GM15510 (cell line): Measurements from ENCODE around the gene MYO1D.

ENCODE experiments used
- POLR2A ChIP-seq: IDR thresholded peaks from 3 replicates; pipeline ENCODE4 v1.6.1; 2011; ENCODE audit warnings: borderline replicate concordance; ENCODE audit not compliant: insufficient read length; ENCODE audit errors: extremely low read depth

MYO1D gene

DNA sequence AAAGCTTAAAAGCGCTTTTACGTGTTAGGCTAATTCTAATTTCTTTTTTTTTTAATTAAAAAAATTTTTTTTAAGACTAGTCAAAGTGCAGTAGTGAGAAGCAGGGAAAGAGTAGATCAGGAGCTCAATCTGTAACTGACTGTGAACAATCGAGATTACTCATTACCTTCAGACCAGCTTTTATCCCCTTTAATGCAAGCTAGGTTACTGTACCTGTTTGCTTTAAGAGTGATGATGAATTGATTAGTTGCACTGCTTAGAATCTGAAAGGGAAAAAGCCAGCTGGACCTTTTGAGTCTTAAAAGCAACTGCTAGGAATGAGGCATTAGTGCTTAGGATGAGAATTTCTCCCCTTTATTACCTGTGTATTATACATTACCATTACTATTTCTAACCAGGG, 413.6 kb downstream of the MYO1D start:
- no peak for TF ChIP-seq POLR2A

DNA sequence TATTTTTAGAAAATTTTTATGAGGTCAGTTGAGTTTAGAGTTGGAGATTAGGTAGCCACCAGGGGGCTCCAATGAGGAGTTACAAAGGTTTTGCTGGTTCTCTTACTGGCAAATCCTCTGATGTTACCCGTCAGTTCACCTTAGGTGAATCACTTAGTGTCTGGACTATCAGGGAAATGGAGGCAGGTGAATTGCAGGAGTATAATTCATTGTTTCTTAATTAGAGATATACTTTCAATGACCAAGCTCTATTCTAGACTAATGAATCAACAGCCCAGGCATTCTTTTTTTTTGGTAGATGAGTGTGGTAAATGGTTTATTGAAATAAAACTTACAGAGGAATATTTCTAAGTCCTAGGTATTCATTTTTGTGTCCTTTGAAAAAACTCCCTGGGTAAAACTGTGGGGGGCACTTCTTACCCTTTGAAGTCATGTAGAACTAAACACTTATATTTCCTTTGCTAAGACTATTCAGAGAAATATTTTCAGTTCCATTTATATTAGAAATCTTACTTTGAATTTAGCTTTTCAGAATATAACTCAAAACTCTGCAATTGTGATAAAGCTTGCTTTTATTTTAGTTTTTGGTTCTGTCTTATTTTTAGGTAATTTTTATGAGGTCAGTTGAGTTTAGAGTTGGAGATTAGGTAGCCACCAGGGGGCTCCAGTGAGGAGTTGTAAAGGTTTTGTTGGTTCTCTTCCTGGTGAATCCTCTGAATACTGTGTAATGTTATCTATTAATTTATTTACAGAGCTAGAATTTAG, 414.9 kb downstream of the MYO1D start:
- TF ChIP-seq POLR2A = no peak

DNA sequence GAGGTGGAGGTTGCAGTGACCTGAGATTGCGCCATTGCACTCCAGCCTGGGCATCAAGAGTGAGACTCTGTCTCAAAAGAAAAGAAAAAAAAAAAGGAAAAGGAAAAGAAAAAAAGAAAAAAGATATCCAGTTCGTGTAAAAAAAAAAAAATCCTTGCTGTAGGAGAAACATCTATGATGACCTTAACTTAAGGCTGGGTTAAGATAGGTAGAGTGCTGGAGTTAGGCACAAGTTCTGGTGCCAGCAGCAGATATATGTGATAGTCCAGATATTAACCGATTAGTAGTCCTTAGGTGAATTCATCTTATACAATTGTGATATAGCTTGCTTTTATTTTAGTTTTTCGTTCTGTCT, 415.4 kb downstream of the MYO1D start:
- TF ChIP-seq POLR2A = no peak

DNA sequence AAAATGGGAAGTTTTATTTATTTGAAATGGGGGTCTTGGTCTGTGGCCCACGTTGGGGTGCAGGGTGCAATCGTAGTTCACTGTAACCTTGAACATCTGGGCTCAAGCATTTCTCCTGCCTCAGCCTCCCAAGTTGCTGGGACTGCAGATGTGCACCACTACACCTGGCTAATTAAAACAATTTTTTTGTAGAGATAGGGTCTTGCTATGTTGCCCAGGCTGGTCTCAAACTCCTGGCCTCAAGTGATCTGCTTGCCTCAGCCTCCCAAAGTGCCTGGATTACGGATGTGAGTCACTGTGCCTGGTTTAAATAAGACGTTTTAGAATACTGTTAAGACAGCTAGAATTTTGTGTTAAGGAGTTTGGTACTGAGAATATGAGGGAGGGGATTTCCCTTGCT, 416.9 kb downstream of the MYO1D start:
- TF ChIP-seq POLR2A = no peak

DNA sequence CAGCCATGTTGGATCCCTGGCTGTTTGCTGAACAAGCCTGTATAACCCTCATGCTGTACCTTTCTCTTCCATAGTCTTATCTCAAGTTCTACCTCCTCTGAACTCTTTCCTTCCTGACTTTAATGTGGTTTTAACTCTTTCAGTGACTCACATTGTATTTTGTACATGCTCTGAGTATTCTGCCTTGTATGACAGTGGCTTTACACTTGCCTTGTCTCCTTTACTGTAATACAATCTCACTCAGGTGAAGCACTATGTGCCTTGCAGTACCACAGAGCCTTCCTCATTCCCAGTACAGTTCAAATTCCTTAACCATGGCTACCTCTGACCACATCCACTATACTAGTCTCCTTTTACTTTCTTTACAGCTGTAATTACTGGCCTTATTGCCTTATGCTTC, 418.6 kb downstream of the MYO1D start:
- TF ChIP-seq POLR2A = no peak

DNA sequence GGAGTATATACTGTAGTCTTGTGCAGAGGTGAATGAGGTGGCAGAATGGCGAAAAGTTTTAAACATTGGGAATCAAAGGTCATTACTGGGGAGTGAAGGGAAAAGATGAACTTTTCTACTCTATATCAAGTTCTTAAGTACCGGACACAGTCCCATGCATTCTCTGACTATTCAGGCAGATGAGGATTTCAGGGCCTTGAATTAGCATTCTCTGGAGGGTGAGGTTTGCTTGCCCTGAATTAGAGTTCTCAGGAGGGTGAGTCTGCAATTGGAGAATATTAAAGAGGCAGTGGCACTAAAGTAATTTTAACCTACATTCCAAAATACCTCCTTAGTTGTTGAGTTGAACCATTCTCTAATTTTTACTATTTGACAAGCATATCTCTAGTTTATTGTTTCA, 423.6 kb downstream of the MYO1D start:
- no peak for TF ChIP-seq POLR2A

DNA sequence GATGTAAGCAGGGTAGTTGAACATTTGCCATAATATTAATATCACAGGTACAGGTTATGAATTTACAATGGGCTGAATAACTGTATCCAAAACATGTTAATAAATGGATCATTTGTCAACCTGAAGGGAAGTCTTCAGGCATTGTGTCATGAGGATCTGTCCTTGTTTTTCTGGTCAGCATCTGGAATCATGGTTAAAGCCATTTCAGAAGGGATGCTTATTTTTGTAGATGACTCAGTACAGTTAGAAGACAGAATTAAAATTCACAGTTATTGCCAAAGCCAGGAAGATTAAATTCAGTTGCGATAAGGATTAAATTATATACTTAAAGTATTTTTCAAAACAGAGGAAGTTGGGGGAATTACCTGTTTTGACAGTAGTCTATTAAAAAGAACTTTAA, 424.6 kb downstream of the MYO1D start:
- no peak for TF ChIP-seq POLR2A

DNA sequence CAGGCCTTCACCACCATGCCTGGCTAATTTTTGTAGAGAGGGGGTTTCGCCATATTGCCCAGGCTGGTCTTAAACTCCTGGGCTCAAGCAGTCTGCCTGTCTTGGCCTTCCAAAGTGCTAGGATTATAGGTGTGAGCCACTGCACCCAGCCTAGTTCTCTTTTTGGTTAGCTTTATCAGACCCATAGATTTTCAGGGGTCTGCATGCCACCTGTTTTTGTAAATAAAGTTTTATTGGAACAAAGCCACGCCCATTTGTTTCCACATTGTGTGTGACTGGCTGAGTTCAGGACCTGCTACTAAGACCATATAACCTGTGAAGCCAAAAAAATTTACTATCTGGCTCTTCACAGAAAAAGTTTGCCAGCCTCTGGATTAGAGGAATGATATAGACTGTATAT, 425.0 kb downstream of the MYO1D start:
- no peak for TF ChIP-seq POLR2A

DNA sequence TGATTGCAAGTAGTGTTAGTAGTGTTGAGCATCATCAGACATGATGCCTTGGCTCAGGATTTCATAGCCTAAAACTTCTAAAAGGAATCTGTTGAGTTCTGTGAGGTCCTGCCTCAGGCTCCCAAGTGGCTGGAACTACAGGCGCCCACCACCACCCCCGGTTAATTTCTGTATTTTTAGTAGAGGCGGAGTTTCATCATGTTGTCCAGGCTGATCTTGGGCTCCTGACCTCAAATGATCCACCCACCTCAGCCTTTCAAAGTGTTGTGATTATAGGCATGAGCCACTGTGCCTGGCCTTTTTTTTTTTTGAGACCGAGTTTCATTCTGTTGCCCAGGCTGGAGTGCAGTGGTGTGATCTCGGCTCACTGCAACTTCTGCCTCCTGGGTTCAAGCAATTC, 427.0 kb downstream of the MYO1D start:
- no peak for TF ChIP-seq POLR2A

DNA sequence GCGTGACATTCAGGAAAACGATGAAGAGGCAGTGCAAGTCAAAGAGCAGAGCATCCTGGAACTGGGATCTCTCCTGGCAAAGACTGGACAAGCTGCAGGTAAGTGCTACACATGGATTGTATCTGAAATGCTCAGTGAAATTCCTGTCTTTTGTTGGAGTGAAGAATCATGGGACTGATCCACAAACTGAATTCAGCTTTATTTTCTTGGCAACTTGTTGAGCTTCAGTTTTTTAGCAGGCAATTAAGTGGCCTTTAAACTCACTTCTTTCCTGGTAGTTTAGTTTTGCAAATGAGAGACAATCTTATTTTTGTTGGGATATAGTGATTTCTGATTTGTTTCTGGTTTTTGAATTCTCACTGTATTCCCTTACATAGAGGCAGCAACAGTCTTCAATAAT, 430.0 kb downstream of the MYO1D start:
- no peak for TF ChIP-seq POLR2A

DNA sequence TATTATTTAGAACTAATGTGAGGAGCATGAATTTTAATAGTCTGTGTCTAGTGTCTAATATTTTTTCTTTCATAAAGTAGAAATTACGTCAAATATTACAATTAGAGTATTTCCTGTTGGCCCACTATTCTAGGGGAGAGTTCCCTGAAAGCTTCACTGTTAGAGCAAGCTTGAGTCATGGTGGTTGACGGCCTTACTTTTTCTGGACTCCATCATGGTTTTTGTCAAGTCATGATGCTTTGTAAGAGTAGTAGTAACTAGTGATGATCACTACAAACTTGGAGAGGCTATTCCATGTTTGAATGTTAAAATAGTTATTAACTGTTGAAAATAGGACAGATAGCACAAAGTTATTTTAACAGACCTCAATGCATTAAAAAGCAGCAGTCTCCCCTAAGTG, 431.0 kb downstream of the MYO1D start:
- TF ChIP-seq POLR2A = no peak

DNA sequence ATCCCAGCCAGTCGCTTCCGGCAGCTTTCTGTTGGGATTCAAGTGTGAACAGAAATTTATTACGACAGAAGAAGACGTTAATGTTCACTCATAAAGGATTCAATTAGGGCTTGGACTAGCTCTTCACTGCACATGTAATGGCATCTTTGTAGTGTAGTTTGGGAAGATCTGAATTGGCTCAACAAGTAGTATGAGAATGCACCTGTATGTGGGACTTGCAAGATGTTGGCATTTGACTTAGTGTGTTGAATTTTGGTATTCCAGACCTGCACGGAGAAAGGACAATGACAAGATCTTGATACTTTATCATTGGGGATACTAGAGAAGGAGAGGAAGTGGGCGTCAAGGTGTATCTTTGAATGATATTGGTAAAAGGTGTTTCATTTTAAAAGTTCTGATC, 431.4 kb downstream of the MYO1D start:
- TF ChIP-seq POLR2A = no peak

DNA sequence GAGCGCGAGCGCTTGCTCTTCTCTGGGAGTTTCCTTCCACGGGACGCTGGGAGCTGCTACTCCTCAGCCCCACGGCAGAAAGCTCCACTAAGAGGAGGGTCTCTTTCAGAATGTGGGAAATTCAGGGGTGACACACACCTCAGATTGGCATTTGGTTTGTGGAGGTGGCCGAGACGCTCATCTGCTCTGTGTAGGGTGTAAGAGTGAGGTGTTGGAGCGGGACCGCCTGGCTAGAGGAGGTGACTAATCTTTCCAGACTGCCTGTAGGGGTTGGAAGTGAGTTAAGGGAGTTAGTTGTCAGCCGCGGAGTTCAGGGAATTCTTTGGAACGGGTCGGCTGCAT, 431.9 kb downstream of the MYO1D start:
- no peak for TF ChIP-seq POLR2A

DNA sequence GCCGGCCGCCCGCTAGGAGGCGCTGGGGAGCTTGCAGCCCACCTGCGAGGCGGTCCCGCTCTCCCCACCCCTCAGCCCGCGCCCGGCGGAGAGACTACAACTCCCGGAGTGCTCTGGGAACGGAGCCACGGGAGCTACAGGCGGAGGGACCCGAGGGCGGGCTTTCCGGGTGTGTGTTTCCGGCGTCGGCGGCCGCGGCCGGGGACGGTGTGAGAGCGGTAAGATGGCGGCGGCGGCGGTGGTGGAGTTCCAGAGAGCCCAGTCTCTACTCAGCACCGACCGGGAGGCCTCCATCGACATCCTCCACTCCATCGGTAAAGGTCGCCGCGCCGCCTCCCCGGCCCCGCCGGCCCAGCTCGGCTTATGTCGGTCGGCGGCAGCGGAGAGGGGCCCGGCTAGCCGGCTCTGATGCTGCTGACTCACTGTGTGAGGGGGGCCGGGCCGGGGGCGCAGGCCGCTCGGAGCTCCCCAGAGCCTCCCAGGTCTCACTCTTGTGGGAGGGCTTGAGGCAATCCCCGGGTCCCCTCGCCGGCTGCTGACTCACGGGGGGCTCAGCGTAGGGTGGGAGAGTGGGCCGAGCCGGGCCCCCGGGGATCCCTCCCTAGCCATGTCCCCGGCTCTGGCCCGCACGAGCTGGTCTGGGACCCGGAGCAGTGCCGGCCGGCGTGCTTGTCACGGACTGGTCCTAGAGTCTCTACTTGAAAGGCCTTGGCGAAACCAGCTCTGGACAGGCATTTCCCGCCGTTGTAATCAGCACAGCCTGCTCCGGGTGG, 432.4 kb downstream of the MYO1D start, which contains the start of gene PSMD11:
Gene PSMD11, plus strand, starts transcription at position 210 of the 773 bp plus-strand sequence. Its CDS starts 14 bp downstream, at position 224.
- TF ChIP-seq POLR2A = peak; percentile 72

DNA sequence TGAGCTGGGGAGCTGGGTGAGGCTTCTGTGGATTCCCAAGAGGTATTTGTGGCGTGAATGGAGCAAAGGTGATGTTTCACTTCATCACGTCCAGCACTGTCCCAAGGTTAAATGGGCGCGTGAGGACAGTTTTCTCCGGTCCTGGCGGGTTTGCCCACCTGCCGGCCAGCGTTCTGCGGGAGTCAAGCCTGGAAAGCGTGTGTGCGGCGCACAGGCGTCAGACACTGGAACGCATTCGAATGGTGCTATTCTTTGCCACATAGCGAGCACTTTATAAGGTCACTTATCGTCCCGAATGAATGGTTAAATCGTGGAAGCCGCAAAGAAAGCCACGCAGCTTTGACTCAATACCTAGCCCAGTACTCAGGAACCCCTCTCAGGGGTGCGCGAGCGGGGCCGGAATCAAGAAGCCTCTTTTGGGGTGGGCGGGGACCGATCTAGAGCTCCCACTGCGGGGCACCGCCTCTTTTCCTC, 433.1 kb downstream of the MYO1D start:
- TF ChIP-seq POLR2A = no peak
